Measurements from ENCODE around the gene CDKN1C.
A peak's percentile ranks its signal among the peaks of the same experiment; 100 is the strongest.

The CDKN1C gene

DNA sequence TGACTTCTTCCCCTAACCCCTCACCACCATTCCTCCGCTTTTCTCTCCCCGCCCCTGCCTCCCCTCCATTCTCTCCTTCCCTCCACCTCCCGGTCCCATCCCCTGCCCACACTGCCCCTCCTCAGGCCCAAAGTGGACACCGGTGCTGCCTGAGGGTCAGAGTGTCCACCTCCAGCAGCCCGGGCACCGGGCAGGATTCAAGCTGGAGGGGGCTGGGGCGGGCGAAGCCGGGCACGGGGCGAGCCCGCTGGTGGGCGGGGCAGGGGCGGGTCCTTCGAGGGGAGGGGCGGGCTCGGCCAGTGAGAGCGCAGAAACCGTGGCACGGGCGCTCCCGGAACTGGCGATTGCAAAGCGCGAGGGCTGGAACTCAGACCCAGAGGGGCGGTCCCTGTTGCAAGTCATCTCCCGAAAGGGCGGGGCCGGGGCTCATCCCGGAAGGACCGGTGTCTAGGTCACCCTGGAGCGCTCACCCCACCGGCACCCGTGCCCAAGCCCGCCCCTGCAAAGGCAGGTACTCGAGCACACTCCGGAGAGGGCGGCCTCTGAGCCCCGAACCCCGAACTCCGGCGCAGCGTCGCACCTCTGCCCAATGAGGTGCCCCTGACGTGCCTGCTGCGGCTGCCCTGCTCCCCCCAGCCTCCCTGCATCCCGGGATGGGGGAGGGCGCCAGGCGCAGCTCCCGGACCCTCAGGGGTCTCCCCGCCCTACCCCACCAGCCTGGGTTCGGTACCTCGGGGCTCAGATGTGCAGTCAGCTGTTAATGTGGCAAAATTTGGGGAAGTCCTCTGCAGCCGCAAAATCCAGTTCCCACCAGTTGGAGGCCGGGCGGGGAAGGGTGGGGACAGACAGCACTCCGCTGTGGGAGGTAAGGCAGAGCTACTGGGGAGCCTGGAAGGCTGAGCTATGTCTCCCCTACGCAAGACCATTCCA is 16.5 kb upstream of the CDKN1C start:
- in situ Hi-C loops (cut with HindIII; ENCODE audit: low sequenced_read_pairs): no loop called here
- DNase-seq (ENCODE audit: low read depth, low spot score): peak; percentile 88
- TF ChIP-seq, protein P1, sequence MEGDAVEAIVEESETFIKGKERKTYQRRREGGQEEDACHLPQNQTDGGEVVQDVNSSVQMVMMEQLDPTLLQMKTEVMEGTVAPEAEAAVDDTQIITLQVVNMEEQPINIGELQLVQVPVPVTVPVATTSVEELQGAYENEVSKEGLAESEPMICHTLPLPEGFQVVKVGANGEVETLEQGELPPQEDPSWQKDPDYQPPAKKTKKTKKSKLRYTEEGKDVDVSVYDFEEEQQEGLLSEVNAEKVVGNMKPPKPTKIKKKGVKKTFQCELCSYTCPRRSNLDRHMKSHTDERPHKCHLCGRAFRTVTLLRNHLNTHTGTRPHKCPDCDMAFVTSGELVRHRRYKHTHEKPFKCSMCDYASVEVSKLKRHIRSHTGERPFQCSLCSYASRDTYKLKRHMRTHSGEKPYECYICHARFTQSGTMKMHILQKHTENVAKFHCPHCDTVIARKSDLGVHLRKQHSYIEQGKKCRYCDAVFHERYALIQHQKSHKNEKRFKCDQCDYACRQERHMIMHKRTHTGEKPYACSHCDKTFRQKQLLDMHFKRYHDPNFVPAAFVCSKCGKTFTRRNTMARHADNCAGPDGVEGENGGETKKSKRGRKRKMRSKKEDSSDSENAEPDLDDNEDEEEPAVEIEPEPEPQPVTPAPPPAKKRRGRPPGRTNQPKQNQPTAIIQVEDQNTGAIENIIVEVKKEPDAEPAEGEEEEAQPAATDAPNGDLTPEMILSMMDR (IDR thresholded peaks at IDR 0.05; ENCODE audit: low read depth, low read length): no peak
- peak overlapping the region; percentile 57 for H3K4me3 ChIP-seq (ENCODE audit: low read depth, low read length)

DNA sequence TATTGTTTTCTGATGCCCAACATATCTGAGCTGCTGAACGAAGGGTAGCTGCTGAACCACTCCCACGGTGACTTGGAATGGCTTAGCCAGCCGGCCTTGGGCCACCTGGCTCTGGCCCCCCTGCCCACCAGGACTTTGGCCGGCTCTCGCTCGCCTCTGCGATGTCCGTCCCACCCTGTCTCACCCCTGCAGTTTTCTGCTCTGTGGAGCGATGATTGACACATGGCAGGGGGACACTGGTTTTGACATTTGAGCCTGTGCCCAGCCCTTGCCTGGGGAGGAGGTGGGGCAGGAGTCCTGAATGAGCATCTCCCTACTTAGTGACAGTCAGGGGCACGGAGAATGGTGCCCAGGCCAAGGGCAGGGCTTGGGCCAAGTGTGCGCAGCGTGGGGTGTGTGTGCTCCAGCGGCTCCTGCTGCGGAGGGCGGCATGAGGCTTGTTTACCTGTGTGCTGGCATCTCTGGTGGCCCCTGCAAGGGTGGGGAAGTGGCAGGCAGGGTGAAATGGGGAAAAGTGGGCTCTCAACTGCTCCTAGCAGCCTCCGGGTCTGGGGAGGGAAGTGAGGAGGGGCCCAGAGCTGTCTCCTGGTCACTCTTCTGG is 15.7 kb upstream of the CDKN1C start:
- in situ Hi-C loops (cut with HindIII; ENCODE audit: low sequenced_read_pairs): no loop called here
- TF ChIP-seq, protein P1 (IDR thresholded peaks at IDR 0.05; ENCODE audit: low read depth, low read length): no peak
- no peak for DNase-seq (ENCODE audit: low read depth, low spot score)
- peak overlapping the region; percentile 40 for H3K4me3 ChIP-seq (ENCODE audit: low read depth, low read length)

DNA sequence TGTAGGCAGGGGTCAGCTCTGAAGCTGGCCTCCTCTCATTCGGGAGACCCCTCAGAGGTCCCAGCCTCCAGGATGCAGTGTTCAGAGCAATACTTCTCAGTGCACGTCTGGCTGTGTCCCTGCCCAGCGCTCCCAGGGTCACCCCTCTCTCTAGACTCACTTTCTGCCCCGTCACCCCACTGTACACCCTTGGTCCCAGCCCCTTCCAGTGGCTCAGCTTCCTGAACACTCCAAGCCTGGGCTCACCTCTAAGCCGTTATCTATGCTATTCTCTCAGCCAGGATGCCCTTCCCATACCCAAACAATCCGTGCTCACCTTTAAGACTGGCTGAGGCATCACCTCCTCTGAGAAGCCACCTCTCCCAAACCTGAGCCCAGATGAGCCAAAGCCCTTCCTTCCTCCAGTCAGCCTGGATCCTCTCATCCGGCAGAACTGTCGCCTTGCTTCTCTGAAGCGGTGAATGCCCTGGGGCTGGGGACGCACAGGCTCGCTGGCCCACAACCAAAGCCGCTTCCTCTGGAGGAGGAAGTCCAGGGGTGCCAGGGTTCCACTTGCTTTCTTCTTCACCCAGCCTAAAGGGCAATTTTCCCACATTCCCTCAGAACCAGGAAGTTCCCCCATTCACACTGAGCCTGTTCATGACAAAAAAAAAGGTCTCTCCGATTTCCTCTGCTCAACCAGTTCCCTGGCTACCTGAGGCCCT is 13.7 kb upstream of the CDKN1C start:
- H3K4me3 ChIP-seq (ENCODE audit: low read depth, low read length): no peak overlapping the region
- in situ Hi-C loops (cut with HindIII; ENCODE audit: low sequenced_read_pairs): no loop called here
- no peak for DNase-seq (ENCODE audit: low read depth, low spot score)

DNA sequence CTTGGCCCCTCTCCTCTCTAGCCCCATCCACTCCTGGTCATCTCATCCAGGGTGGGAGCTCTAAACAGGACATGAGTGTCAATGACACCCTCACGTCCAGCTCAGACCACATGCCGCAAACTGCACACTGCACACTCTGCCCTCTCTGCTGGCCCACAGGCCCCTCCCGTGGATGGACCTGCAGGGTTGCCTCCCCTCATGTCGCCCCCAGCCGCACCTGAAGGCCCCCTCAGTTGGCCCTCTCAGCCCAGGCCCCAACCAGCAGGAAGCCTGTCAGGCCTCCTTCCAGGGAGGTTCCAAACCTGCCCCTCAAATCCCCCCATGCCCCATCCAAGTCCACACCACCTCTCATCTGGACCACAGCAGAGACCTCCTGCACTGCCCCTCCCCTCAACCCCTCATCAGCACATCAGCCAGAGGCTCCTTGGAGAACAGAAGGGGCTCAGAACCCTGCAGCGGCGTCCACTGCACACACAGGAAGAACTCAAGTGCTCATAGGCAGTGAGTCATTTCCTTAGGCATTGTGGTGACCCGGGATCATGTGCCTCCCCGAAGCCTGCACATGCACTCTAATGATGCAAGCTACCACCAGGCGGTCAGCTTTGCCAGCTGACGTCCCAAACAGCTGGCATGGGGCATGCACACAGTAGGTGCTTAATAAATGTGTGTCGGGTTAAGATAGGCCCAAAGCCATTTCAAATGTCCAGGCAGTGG is 12.9 kb upstream of the CDKN1C start:
- TF ChIP-seq, protein P1 (IDR thresholded peaks at IDR 0.05; ENCODE audit: low read depth, low read length): no peak
- DNase-seq (ENCODE audit: low read depth, low spot score): peak; percentile 88
- no peak overlapping the region for H3K4me3 ChIP-seq (ENCODE audit: low read depth, low read length)
- in situ Hi-C loops (cut with HindIII; ENCODE audit: low sequenced_read_pairs): no loop called here

More for the DNA sequence above, 13.7 kb upstream of the CDKN1C start:
- TF ChIP-seq, protein P1 (IDR thresholded peaks at IDR 0.05; ENCODE audit: low read depth, low read length): no peak

DNA sequence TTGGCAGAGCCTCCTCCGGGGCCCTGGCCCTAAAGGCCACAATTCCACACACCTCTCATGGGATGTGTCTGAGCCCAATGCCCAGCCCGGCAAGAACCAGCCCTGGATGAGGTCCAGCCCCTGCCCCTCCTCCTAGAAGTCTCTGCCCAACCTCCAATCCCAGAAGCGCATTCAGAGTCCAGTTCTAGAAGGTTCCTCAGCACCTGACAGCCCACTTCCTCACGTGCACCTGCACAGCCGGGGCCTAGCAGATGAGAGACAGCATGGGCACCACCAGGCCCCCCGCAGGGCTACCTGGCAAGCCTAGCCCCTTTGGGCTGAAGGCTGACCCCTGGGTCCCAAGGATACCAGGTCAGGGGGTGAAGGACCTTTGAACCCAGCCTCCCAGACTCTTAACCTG is 11.5 kb upstream of the CDKN1C start:
- DNase-seq (ENCODE audit: low read depth, low spot score): no peak
- TF ChIP-seq, protein P1 (IDR thresholded peaks at IDR 0.05; ENCODE audit: low read depth, low read length): no peak
- no peak overlapping the region for H3K4me3 ChIP-seq (ENCODE audit: low read depth, low read length)
- in situ Hi-C loops (cut with HindIII; ENCODE audit: low sequenced_read_pairs): no loop called here

DNA sequence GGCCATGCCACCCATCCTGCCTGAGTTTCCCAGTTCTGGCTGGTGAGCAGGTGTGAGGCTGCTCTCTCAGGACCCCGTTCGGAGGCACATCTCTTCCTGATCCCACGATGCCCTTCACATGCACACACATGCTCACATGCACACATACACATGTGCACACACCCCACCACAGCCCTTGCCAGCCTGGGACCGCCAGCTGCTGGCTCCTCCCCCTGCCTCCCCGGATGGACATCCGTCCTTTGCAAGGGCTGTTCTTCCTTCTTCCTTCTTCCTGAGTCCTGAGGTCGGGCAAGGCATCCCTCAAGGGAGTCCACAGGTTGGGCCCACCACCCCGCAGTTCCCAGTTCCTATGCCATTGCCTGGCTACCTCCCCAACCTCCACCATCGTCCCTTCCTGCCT is 10.5 kb upstream of the CDKN1C start:
- no peak for DNase-seq (ENCODE audit: low read depth, low spot score)
- H3K4me3 ChIP-seq (ENCODE audit: low read depth, low read length): no peak overlapping the region
- TF ChIP-seq, protein P1 (IDR thresholded peaks at IDR 0.05; ENCODE audit: low read depth, low read length): no peak
- in situ Hi-C loops (cut with HindIII; ENCODE audit: low sequenced_read_pairs): no loop called here
